HL-60 (cell line): ENCODE data around the gene TRIM54.

Source experiments
- DNase-seq, 2 experiments: peaks; one replicate each; pipeline ENCODE4 v3.0.0-alpha.2; 2010 to 2020; ENCODE audit warnings: low read depth in 1 of 2, low spot score in 1 of 2
- H3K27ac ChIP-seq: fragments of 250-450 bp; sonication (Bioruptor Pico); replicated peaks from 2 replicates; pipeline ENCODE4 v1.5.1; 2020; ENCODE audit warnings: mild to moderate bottlenecking, moderate library complexity
- H3K27me3 ChIP-seq: fragments of 250-450 bp; sonication (Bioruptor Pico); 2 replicates; pipeline ENCODE4 v1.5.1; 2021; ENCODE audit warnings: mild to moderate bottlenecking, moderate library complexity; ENCODE audit not compliant: insufficient read depth, poor library complexity, severe bottlenecking
- H3K4me3 ChIP-seq: replicated peaks from 2 replicates; pipeline ENCODE4 v1.5.1; 2011; ENCODE audit warnings: mild to moderate bottlenecking, control low read depth, low read length; ENCODE audit not compliant: insufficient read depth
- GABPA ChIP-seq: IDR thresholded peaks from 2 replicates; pipeline ENCODE4 v1.6.1; 2012; ENCODE audit warnings: low read depth
- POLR2AphosphoS5 ChIP-seq: IDR thresholded peaks from 2 replicates; pipeline ENCODE4 v1.6.1; 2012; ENCODE audit warnings: low read depth
- REST ChIP-seq: IDR thresholded peaks from 2 replicates; pipeline ENCODE4 v1.6.1; 2012; ENCODE audit warnings: low read depth; ENCODE audit not compliant: insufficient replicate concordance
- SPI1 ChIP-seq: IDR thresholded peaks from 2 replicates; pipeline ENCODE4 v1.6.1; 2012; ENCODE audit warnings: low read depth, mild to moderate bottlenecking, borderline replicate concordance
- TF ChIP-seq, protein P1 (sequence below): IDR thresholded peaks from one replicate; pipeline ENCODE4 v1.5.1; 2011; ENCODE audit warnings: low read length, control low read depth, inconsistent platforms; ENCODE audit not compliant: insufficient read depth

Gene TRIM54

GRCh38 chr2:27322766-27323595, 40.8 kb downstream of the TRIM54 start, which contains the start of gene MPV17:
Gene MPV17 (minus strand): TSS chr2:27323097. CDS start chr2:27322517, 580 bp downstream.
- peak within 1 kb of the TSS; percentile 81 for H3K4me3 ChIP-seq
- TF ChIP-seq POLR2AphosphoS5 (peak; percentile 96), GABPA (peak; percentile 79)
- TF ChIP-seq, protein P1, sequence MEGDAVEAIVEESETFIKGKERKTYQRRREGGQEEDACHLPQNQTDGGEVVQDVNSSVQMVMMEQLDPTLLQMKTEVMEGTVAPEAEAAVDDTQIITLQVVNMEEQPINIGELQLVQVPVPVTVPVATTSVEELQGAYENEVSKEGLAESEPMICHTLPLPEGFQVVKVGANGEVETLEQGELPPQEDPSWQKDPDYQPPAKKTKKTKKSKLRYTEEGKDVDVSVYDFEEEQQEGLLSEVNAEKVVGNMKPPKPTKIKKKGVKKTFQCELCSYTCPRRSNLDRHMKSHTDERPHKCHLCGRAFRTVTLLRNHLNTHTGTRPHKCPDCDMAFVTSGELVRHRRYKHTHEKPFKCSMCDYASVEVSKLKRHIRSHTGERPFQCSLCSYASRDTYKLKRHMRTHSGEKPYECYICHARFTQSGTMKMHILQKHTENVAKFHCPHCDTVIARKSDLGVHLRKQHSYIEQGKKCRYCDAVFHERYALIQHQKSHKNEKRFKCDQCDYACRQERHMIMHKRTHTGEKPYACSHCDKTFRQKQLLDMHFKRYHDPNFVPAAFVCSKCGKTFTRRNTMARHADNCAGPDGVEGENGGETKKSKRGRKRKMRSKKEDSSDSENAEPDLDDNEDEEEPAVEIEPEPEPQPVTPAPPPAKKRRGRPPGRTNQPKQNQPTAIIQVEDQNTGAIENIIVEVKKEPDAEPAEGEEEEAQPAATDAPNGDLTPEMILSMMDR, result no peak
- no peaks in the 10 kb centered on the region for H3K27me3 ChIP-seq
- peak; percentile 92 to 93 for DNase-seq
- peak within 1 kb of the TSS; percentile 93 for H3K27ac ChIP-seq

- DNase-seq, result no peak
- no peaks in the 10 kb centered on the region for H3K27me3 ChIP-seq
- peak overlapping the region; percentile 81 for H3K4me3 ChIP-seq
- peak overlapping the region; percentile 93 for H3K27ac ChIP-seq
- TF ChIP-seq SPI1 (no peak), GABPA (no peak), POLR2AphosphoS5 (no peak), REST (no peak)
- TF ChIP-seq, protein P1, result no peak
Measured at GRCh38 chr2:27323596-27324285, 41.5 kb downstream of the TRIM54 start.

DNA sequence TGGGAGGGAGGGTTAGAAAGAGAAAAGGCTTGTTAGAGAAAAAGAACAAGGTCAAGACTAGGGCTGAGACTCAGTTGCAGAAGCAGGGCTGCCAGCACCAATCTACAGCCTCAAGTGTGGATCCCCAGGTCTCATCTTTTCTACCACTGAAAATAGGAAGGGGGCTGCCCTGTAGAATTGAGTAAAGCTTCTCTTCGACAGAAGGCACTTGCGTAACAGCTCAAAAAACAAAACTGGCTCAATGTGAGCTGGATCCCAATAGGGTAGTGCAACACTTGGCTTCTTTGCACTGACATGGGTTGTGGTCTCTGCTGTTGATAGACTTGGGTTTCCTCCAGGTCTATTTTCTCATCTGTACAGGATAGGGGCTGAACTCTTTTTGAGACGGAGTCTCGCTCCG, 42.5 kb downstream of the TRIM54 start:
- TF ChIP-seq POLR2AphosphoS5 (no peak), SPI1 (no peak), GABPA (no peak), REST (no peak)
- TF ChIP-seq, protein P1, result no peak
- Histone ChIP-seq H3K27ac (peak overlapping the region; percentile 93; the same call in 1 of the 2 replicates), H3K27me3 (no peaks in the 10 kb centered on the region), H3K4me3 (no peak overlapping the region)
- DNase-seq, result peak; percentile 65 to 72
